GM15510 (cell line): ENCODE measurements around the gene RALGAPB.

ENCODE experiments used
- POLR2A ChIP-seq: IDR thresholded peaks from 3 replicates; pipeline ENCODE4 v1.6.1; 2011; ENCODE audit warnings: borderline replicate concordance; ENCODE audit not compliant: insufficient read length; ENCODE audit errors: extremely low read depth

RALGAPB gene

DNA sequence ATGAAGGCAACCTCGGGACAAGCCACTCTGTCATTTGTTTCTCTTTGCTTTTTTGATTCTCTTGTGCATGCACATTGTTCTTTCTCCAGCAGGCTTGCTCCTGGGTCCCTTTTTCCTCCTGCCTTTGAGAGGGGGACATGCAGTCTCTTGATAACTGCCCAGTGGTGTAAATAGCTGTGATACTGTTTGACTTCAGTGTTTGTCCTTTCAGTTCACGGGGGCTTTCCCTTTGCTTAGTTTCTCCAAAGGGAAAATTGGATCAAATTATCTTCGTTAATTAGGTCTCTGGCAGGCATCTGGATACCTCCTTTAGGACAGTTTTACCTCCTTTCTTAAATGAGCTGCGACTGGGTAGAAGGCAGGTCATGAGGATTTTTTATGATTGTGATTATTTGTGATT lies 41.5 kb downstream of the RALGAPB start:
- TF ChIP-seq POLR2A, result no peak

DNA sequence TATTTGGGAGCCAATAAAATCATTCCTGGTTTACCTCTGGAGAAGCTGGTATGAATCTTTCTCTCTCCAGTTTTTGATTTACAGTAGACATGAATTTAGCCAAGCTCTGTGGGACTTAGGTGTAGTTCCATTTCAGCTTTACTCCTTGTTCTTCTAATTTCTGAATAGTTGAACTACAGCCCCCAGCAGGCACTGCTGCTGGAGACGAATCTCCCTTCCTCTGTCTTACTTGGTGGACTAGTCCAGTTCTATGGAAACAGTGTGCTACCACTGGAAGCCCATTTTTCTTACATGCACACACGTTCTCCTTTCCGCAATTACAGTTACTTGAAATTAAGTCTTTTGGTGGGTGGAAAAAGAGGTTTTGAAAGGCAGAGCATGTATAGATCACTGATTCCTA lies 42.3 kb downstream of the RALGAPB start:
- TF ChIP-seq POLR2A, result no peak

DNA sequence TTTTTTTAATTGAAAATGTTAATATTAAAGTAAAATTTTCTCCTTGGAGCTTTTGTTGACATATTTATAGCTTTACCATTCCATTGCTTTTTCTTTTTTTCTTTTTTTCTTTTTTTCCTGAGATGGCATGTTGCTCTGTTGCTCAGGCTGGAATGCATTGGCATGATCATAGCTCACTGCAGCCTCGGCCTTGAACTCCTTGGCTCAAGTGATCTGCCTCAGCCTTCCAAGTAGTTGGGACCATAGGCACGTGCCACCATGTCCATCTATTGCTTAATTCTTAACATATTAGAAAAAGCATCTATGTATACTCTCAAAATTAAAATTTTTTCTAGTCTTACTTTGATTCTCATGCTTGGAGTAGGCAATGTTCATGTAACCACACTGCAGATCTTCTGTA lies 43.0 kb downstream of the RALGAPB start:
- no peak for TF ChIP-seq POLR2A

DNA sequence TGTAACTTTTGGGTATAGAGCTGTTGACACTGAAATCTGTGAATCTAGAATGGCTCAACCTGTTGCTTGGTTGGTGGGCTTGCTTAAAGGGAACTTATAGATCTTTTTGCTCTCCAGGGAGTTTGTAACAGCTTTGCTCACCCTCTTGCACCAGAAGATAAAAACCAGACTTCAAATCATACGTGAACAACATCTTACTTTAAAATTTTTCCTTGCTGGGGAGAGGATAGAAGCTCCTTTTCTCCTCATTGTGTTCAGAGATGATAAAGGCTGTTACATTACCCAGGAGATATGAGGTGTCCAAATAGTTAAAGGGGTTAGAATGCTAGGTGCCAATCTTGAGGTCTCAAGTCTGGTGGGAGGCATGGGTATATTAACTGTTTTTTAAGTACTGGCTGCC lies 46.8 kb downstream of the RALGAPB start:
- no peak for TF ChIP-seq POLR2A

DNA sequence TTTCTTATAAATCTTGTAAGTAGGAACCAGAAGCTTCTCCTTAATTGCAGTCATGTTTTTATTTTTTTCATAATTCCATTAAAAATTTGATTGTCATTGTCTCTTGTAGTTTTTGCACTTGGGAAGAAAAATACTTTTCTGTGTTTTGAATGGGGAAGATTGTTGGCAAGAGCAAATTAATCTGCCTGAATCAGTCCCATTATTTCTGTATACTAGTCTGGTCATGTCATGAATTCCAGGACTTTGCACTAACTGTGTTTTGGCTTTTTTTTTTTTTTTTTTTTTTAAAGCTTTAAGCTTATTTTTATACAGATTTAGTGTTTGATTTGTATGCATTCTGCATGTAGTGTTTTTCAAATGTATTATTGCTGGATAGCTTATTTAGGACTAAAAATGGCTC lies 47.6 kb downstream of the RALGAPB start:
- TF ChIP-seq POLR2A, result no peak

DNA sequence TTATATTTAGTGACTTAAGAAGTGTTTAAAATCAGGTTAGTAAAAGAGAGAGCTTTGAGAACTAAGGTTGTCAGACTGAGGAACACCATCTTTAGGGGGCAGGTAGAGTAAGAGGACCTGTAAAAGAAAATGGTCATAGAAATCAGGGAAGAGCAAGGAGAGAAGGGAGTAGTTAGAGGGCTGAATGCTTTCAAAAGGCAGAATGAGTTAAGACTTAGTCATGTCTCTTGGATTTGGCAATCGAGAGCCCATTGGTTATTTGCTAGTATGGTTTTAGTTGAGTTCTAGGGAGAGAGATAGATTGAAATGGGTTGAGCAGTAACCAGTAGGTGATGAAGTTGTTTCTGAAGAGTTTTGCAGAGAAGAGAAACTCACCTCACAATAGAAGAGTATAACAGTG lies 51.1 kb downstream of the RALGAPB start:
- TF ChIP-seq POLR2A, result no peak

DNA sequence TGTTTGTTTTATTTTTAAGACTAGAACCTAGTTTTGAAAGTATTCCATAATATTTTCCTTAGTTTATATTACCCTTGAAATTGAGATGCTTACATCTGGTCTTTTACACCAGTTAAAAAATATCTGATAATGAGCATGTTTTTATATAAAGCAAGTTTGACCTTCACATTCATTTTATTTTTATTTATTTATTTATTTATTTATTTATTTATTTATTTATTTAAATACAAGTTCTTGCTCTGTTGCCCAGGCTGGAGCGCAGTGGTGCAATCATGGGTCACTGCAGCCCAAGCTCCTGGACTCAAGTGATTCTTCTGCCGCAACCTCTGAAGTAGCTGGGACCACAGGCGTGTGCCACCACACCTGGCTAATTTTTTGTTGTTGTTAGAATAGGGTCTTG lies 55.5 kb downstream of the RALGAPB start:
- TF ChIP-seq POLR2A, result no peak

DNA sequence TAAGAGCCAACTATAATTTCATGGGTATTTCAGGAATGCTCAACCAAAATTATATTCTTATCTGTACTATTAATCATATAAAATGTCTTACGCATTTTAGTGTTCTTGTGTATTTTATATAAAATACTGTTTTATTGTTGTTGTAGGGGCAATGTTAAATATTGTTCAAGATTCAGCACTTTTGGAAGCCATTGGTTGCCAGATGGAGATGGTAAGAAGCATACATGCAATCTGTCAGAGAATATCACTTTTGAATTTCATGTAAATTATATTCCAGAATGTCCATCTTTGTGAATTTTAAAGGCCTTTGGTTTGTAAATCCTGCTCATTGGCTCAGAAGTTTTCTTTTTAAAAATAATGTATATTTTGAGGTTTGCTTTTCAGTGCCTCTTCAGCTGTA lies 58.4 kb downstream of the RALGAPB start:
- TF ChIP-seq POLR2A, result no peak

DNA sequence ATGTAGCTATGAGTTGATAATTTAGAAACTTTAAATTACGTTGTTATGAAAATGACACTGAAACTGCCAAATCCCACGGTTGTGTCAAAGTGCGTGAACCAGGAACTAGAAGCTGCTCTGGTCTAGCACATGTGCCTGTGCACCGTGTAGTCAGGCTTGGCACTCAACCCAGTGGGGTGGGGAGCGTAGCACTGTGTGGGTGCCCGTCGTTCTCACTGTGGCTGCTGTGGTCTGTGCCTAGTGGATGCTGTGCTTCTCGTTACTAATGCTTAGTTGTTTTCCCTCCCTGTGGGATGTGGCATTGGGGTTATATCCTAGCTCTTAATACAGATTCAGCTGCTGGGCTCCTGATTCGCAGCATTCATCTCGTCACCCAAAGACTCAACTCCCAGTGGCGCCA lies 62.1 kb downstream of the RALGAPB start:
- TF ChIP-seq POLR2A, result no peak

DNA sequence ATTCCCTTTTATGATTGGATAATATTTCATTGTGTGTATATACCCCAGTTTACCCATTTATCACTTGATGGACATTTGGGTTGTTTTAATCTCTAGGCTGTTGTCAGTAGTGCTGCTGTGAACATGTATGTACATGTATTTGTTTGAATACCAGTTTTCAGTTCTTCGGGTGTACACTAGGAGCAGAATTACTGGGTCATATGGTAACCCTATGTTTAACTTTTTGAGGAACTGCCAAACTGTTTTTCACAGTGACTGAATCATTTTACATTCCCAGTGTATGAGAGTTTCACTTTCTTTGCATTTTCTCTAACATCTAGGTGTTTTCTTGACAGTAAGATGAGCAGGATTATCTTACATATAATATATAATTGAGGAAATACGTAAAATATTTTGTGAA lies 63.7 kb downstream of the RALGAPB start:
- no peak for TF ChIP-seq POLR2A

DNA sequence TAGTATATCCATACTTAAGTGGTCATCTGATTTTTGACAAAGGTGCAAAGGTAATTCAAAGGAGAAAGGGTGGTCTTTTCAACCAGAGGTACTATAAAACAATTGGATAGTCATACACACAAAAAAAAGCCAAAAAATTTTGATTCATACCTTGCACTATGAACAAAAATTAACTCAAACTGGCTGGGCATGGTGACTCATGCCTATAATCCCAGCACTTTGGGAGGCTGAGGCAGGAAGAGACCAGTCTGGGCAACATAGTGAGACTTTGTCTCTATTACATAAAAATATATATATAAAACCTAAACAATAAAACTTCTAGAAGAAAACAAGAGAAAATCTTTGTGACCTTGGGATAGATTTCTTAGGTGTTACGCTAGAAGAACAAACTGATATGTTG lies 64.5 kb downstream of the RALGAPB start:
- TF ChIP-seq POLR2A, result no peak

DNA sequence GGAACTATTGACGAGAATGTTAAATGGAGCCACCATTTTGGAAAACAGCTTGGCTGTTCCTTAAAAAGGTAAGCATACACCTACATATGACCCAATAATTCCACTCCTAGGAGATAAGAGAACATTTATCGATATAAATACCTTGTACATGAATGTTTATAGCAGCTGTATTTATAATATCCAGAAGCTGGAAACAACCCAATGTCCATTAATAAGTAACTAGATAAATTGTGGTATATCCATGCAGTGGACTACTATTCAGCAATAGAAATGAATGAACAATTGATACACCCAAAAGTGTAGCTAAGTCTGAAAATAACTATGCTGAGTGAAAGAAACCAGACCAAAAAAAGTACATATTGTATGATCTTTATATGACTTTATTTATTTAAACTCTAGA lies 66.1 kb downstream of the RALGAPB start:
- TF ChIP-seq POLR2A, result no peak

DNA sequence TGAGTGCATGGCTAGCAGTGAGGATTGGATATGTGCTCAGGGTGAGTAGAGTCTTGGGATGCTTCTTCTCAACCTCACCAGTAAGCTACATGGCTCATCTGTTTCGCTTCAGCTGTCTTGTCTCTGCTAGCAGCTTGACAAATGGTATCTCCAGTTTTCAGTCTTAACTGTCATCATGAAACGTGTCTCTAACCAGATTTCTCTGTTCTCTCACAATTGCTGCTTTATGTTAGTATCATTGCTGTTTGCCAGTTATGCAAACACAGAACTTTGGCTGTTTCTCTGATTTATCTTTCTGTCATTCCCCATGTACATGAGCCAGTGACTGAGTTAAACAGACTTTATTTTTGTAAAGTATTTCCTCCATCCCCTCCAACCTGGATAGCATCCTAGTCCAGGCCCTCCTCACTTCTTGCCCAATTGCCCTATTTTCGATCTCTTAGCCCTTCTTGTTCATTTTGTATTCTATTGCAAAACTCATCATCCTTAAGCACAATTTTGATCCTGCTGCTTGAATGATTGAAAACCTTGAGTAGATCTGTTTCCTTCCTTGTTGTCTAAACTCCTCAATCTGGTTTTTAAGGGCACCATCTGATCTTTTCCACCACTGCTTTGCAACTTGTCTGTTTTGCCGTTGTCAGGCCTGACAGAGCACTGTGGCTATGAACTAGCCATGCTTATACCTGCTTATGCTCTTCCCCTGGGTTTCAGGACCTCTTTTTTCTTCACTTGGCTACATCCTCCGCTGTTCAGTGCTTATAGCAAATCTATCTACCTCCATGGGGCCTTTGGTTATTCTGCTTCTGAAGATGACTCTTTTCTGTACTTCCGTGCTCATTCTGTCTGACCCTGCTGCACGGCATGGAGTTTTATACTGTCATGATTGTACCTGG lies 70.6 kb downstream of the RALGAPB start:
- no peak for TF ChIP-seq POLR2A

DNA sequence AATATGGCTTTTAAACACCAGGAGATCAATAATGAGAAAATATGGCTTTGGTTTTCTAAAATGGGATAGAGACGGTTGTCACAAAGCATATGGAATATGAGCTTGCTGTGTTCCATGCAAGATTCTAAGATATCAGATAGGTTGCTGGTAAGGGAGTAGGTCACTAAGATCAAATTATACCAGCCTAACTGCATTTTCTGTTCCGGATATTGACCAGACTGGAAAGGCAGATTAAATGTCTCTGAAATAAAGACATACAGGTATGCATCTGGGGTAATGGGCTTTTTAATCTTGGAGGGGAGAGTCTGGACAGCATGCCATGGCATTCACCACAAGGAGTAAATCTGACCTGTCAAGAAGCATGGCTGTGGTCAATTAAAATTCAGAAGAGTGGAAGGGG lies 73.1 kb downstream of the RALGAPB start:
- no peak for TF ChIP-seq POLR2A

DNA sequence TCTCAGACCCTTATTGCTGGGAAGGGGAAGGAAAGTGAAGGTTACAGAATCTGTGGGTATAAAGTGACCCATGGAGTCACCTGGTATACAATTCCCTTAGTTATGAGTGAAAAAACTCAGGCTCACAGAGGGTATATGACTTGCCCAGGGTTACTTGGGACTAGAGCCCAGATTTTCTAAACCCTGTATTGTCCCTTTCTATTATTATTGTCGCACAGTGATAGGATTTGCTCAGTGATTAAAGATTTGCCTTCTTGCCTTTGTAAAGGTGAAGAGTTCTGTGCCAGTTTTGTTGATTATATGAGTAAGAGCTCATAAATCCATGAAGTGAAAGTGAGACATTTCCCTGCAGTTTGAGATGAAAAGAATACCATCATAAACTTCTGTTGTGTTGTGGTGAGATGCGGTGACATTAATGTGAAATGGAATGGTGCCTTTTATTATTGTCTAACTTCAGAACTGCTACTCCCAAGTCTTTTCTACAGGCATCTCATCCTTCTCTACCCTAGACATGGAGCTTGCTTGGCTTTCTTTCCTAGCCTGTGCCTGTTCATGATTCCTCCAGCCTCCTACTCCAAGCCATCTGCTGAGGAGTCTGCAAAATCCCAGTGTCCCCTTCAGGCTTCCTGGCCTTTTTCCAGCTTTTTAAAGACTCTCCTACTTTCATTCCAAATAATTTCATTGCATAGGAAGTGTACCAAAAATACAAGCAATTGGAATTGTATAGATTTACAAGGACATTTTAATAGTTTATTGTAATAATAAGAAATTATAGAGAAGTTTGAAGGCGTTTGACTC lies 74.8 kb downstream of the RALGAPB start:
- TF ChIP-seq POLR2A, result no peak
